Panc1 (cell line): ENCODE measurements around the gene GPR137.

Source experiments
- POLR2AphosphoS5 ChIP-seq: IDR thresholded peaks from 2 replicates; pipeline ENCODE4 v1.6.1; 2012; ENCODE audit warnings: mild to moderate bottlenecking, low read depth, low read length, moderate library complexity
- TCF7L2 ChIP-seq: IDR thresholded peaks from 2 replicates; pipeline ENCODE4 v1.6.1; 2011; ENCODE audit warnings: mild to moderate bottlenecking, low read depth, low read length, inconsistent platforms
- TF ChIP-seq, protein P1 (sequence below): fragments of 450-650 bp; IDR thresholded peaks from 2 replicates; pipeline ENCODE4 v1.5.1; 2017; ENCODE audit warnings: mild to moderate bottlenecking
- TF ChIP-seq, protein P2 (sequence below), 2 experiments: IDR thresholded peaks; 2 replicates each; pipeline ENCODE4 v1.6.1; 2011 to 2012; ENCODE audit warnings: low read depth in 2 of 2, control low read depth in 1 of 2, low read length in 1 of 2, mild to moderate bottlenecking in 1 of 2, moderate library complexity in 1 of 2; ENCODE audit not compliant: insufficient read depth in 1 of 2

DNA sequence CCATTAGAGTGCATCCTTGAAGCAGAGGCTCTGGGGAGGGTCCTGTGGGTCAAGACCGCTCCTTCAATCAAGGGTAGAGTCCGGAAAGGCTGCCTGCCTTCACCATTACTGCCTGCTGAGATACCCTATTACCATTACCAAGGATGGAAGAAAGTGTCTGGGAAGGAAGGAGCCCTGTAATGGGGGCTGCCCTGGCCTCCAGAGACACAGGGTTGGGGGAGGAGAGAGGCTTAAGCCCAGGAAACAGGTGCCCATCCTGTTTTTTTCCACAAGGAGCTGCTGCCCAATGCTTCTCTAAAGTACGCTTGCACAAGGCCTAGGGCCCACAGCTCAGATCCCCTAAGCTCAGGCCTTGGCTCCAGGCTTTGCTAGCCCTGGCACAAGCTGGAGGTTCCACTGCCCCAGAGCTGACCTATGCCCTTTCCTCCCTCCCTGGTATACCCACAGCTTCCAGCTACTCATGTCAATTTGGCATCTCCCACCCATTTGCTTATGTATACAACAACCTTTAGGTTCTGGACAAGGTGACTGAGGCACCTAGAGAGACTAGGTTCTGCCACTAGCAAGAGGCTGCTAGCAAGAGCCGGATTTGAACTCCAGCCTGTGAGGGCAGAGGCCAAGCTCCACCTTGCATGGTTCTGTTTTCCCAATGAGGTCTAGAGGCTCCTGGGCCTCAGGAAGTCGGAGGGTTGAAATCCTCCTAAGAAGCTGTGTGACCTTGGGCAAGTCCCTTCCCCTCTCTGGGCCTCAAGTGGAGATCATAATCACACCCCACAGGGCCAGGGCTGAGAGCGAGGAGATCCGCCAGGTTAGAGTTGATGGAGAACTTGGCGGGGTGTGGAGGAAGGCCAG is 35.9 kb upstream of the GPR137 start:
- TF ChIP-seq POLR2AphosphoS5 (no peak), TCF7L2 (no peak)
- TF ChIP-seq, protein P1, sequence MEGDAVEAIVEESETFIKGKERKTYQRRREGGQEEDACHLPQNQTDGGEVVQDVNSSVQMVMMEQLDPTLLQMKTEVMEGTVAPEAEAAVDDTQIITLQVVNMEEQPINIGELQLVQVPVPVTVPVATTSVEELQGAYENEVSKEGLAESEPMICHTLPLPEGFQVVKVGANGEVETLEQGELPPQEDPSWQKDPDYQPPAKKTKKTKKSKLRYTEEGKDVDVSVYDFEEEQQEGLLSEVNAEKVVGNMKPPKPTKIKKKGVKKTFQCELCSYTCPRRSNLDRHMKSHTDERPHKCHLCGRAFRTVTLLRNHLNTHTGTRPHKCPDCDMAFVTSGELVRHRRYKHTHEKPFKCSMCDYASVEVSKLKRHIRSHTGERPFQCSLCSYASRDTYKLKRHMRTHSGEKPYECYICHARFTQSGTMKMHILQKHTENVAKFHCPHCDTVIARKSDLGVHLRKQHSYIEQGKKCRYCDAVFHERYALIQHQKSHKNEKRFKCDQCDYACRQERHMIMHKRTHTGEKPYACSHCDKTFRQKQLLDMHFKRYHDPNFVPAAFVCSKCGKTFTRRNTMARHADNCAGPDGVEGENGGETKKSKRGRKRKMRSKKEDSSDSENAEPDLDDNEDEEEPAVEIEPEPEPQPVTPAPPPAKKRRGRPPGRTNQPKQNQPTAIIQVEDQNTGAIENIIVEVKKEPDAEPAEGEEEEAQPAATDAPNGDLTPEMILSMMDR: no peak
- TF ChIP-seq, protein P2, sequence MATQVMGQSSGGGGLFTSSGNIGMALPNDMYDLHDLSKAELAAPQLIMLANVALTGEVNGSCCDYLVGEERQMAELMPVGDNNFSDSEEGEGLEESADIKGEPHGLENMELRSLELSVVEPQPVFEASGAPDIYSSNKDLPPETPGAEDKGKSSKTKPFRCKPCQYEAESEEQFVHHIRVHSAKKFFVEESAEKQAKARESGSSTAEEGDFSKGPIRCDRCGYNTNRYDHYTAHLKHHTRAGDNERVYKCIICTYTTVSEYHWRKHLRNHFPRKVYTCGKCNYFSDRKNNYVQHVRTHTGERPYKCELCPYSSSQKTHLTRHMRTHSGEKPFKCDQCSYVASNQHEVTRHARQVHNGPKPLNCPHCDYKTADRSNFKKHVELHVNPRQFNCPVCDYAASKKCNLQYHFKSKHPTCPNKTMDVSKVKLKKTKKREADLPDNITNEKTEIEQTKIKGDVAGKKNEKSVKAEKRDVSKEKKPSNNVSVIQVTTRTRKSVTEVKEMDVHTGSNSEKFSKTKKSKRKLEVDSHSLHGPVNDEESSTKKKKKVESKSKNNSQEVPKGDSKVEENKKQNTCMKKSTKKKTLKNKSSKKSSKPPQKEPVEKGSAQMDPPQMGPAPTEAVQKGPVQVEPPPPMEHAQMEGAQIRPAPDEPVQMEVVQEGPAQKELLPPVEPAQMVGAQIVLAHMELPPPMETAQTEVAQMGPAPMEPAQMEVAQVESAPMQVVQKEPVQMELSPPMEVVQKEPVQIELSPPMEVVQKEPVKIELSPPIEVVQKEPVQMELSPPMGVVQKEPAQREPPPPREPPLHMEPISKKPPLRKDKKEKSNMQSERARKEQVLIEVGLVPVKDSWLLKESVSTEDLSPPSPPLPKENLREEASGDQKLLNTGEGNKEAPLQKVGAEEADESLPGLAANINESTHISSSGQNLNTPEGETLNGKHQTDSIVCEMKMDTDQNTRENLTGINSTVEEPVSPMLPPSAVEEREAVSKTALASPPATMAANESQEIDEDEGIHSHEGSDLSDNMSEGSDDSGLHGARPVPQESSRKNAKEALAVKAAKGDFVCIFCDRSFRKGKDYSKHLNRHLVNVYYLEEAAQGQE (IDR thresholded peaks at IDR 0.05; ENCODE audit: insufficient read depth in 1 of 2, low read depth in 2 of 2, low read length in 1 of 2): no peak
